ENCODE results near the gene CSF3. TPM values are rescaled to one million over a fixed set of nuclear protein-coding genes. Genes with fewer than 3 reads are reported as not detected.

Gene CSF3
- total RNA-seq, 1 experiment from 2014 or later = not detected

DNA sequence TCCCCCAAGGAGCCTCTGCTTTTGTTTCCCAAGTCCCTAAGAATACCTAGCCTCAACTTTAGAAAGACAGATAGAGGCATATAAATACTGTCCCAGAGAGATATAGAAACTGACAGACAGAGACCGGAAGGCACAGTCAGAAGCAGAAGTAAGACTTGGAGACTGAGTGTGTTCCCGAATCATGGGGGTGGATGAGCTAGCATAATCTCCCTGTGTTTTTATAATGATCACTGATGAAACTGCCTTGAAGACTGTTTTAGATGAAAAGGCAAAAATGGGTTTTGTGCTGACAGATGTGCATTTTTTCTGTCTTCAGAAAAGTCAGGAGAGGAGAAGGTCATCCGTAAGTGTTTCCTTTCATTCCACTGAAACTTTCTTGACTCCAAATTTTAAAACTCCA, 43.0 kb upstream of the CSF3 start:
- no peaks in the 10 kb centered on the region for H3K36me3 ChIP-seq (ENCODE audit: low read depth)
- CTCF ChIA-PET = no interaction called here
- 0 out of 2 replicates have a peak, but pooled peaks cover 8% of the 10 kb centered on the region for H3K27me3 ChIP-seq (ENCODE audit: insufficient read depth, low read depth)
- H2AFZ ChIP-seq = no peak overlapping the region
- H3K9me2 ChIP-seq (ENCODE audit: insufficient read depth) = no peaks in the 10 kb centered on the region
- no peak for DNase-seq
- intact Hi-C loops (cut with micrococcal nuclease; ENCODE audit: unreplicated experiment) = no loop called here
- H3K4me1 ChIP-seq (replicated peaks; ENCODE audit: insufficient read depth) = no peaks in the 10 kb centered on the region
- no peak for TF ChIP-seq EZH2 (IDR thresholded peaks at IDR 0.05; ENCODE audit: low read depth)
- TF ChIP-seq, protein P1, sequence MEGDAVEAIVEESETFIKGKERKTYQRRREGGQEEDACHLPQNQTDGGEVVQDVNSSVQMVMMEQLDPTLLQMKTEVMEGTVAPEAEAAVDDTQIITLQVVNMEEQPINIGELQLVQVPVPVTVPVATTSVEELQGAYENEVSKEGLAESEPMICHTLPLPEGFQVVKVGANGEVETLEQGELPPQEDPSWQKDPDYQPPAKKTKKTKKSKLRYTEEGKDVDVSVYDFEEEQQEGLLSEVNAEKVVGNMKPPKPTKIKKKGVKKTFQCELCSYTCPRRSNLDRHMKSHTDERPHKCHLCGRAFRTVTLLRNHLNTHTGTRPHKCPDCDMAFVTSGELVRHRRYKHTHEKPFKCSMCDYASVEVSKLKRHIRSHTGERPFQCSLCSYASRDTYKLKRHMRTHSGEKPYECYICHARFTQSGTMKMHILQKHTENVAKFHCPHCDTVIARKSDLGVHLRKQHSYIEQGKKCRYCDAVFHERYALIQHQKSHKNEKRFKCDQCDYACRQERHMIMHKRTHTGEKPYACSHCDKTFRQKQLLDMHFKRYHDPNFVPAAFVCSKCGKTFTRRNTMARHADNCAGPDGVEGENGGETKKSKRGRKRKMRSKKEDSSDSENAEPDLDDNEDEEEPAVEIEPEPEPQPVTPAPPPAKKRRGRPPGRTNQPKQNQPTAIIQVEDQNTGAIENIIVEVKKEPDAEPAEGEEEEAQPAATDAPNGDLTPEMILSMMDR (conservative IDR thresholded peaks at IDR 0.05) = no peak
- POLR2A ChIA-PET (ENCODE audit: unreplicated experiment) = no interaction called here
- no peak overlapping the region for H3K27ac ChIP-seq
- no peaks in the 10 kb centered on the region for H3F3A ChIP-seq (ENCODE audit: insufficient read depth, low read depth)
- BruUV-seq (replicated peaks) = no TSS peak
- no peaks in the 10 kb centered on the region for H4K20me1 ChIP-seq (ENCODE audit: insufficient read depth)
- no peak overlapping the region for H3K4me3 ChIP-seq
- H3K9me3 ChIP-seq (ENCODE audit: insufficient read depth, low read depth) = no peaks in the 10 kb centered on the region
- H3K4me2 ChIP-seq = no peak overlapping the region
- no peaks in the 10 kb centered on the region for H3K79me2 ChIP-seq (ENCODE audit: low read depth)

DNA sequence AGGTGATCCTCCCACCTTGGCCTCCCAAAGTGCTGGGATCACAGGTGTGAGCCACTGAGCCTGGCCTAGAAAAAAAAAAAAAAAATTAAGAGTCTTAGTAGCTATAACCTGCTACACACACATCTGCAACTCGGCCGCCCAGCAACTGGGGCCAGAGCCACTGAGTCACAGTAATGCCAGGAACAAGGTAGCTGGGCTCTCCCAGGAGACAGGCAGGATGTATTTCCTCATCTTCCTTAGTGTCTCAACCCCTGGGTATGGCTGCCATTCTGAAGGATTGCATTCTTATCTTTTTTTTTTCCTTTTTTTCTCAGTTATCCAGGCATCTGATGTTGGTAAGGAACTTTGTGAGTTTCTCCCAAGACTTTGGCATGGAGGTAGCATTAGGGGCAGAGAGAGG, 41.7 kb upstream of the CSF3 start:
- H3K79me2 ChIP-seq (ENCODE audit: low read depth) = no peaks in the 10 kb centered on the region
- no peaks in the 10 kb centered on the region for H3K36me3 ChIP-seq (ENCODE audit: low read depth)
- POLR2A ChIA-PET (ENCODE audit: unreplicated experiment) = no interaction called here
- H3K4me2 ChIP-seq = no peak overlapping the region
- no peak overlapping the region for H3K4me3 ChIP-seq
- DNase-seq = no peak
- no TSS peak for BruUV-seq (replicated peaks)
- H4K20me1 ChIP-seq (ENCODE audit: insufficient read depth) = no peaks in the 10 kb centered on the region
- no peaks in the 10 kb centered on the region for H3K9me2 ChIP-seq (ENCODE audit: insufficient read depth)
- intact Hi-C loops (cut with micrococcal nuclease; ENCODE audit: unreplicated experiment) = no loop called here
- no peak overlapping the region for H3K27ac ChIP-seq
- H3F3A ChIP-seq (ENCODE audit: insufficient read depth, low read depth) = no peaks in the 10 kb centered on the region
- CTCF ChIA-PET = no interaction called here
- TF ChIP-seq, protein P1 (conservative IDR thresholded peaks at IDR 0.05) = no peak
- TF ChIP-seq EZH2 (IDR thresholded peaks at IDR 0.05; ENCODE audit: low read depth) = no peak
- H2AFZ ChIP-seq = no peak overlapping the region
- 0 out of 2 replicates have a peak, but pooled peaks cover 8% of the 10 kb centered on the region for H3K27me3 ChIP-seq (ENCODE audit: insufficient read depth, low read depth)
- H3K4me1 ChIP-seq (replicated peaks; ENCODE audit: insufficient read depth) = no peaks in the 10 kb centered on the region
- H3K9me3 ChIP-seq (ENCODE audit: insufficient read depth, low read depth) = no peaks in the 10 kb centered on the region

DNA sequence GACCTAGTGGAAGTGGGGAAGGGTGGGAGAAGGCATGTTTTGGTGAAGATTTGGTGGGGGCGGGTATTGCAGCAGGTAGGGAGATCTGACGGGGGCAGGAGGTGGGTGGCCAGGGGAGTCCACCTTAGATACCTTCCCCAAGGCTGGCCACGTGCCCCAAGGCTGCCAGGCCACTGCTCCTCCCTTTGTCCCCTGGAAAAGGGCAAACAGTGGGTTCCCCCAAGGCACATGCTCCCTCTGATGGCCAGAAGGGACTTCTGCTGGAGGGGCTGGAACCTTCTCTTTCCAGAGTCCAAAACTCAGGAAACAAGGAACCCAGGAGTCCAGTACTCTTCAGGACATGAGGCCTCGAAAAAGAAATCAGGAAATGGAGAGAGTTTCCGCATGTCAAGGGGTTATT, 40.8 kb upstream of the CSF3 start:
- TF ChIP-seq, protein P1 (conservative IDR thresholded peaks at IDR 0.05) = no peak
- TF ChIP-seq EZH2 (IDR thresholded peaks at IDR 0.05; ENCODE audit: low read depth) = no peak
- CTCF ChIA-PET = no interaction called here
- H3K9me3 ChIP-seq (ENCODE audit: insufficient read depth, low read depth) = no peaks in the 10 kb centered on the region
- H3K9me2 ChIP-seq (ENCODE audit: insufficient read depth) = no peaks in the 10 kb centered on the region
- intact Hi-C loops (cut with micrococcal nuclease; ENCODE audit: unreplicated experiment) = no loop called here
- H3K4me2 ChIP-seq = no peak overlapping the region
- no peak overlapping the region for H3K27ac ChIP-seq
- no peaks in the 10 kb centered on the region for H3F3A ChIP-seq (ENCODE audit: insufficient read depth, low read depth)
- no peak overlapping the region for H2AFZ ChIP-seq
- no TSS peak for BruUV-seq (replicated peaks)
- DNase-seq = no peak
- H3K4me1 ChIP-seq (replicated peaks; ENCODE audit: insufficient read depth) = no peaks in the 10 kb centered on the region
- POLR2A ChIA-PET (ENCODE audit: unreplicated experiment) = no interaction called here
- no peaks in the 10 kb centered on the region for H4K20me1 ChIP-seq (ENCODE audit: insufficient read depth)
- no peaks in the 10 kb centered on the region for H3K36me3 ChIP-seq (ENCODE audit: low read depth)
- H3K27me3 ChIP-seq (ENCODE audit: insufficient read depth, low read depth) = 0 out of 2 replicates have a peak, but pooled peaks cover 8% of the 10 kb centered on the region
- no peaks in the 10 kb centered on the region for H3K79me2 ChIP-seq (ENCODE audit: low read depth)
- H3K4me3 ChIP-seq = no peak overlapping the region

Data from PC-9 (cell line).